ENCODE measurements around the gene NFILZ. TPM values are rescaled to one million over a fixed set of nuclear protein-coding genes. Genes with fewer than 3 reads are reported as not detected.

Gene NFILZ
- total RNA-seq, 1 experiment from 2014 or later, result not detected

DNA sequence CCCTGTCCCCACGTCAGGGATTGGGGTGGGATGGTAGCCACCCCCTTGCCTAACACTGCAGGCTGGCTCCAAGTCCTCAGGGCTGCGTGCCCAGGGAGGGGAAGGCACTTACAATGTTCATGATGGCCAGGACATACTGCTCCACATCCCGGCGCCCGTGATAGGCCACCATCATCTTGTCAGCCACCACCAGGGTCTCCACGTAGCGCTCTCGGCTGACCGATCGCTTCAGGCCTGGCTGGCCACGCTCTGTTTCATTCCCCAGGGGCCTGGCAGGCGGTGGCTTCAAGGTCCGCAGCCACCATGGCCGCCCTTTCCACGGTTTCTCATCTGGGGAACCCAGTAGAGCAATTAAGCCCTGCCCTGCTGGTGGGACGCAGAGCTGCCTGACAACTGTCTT, 29.6 kb upstream of the NFILZ start:
- TF ChIP-seq CBX3 (IDR thresholded peaks at IDR 0.05; ENCODE audit: low read depth), result no peak
- no peak for TF ChIP-seq CEBPB (IDR thresholded peaks at IDR 0.05; ENCODE audit: low read depth)
- TF ChIP-seq ZNF274 (IDR thresholded peaks at IDR 0.05; ENCODE audit: low read depth, low read length), result no peak
- TF ChIP-seq ELF1 (IDR thresholded peaks at IDR 0.05; ENCODE audit: borderline replicate concordance, low read depth), result no peak
- TF ChIP-seq, protein P1, sequence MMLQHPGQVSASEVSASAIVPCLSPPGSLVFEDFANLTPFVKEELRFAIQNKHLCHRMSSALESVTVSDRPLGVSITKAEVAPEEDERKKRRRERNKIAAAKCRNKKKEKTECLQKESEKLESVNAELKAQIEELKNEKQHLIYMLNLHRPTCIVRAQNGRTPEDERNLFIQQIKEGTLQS (IDR thresholded peaks at IDR 0.05), result no peak
- TF ChIP-seq EZH2phosphoT487 (IDR thresholded peaks at IDR 0.05; ENCODE audit: borderline replicate concordance), result no peak
- TF ChIP-seq POLR2AphosphoS5 (IDR thresholded peaks at IDR 0.05; ENCODE audit: low read depth, low read length), result no peak
- no peak for TF ChIP-seq JUND (IDR thresholded peaks at IDR 0.05)
- TF ChIP-seq YY1 (IDR thresholded peaks at IDR 0.05; ENCODE audit: extremely low read depth, insufficient replicate concordance, low read depth, low read length), result no peak
- TF ChIP-seq, protein P2, sequence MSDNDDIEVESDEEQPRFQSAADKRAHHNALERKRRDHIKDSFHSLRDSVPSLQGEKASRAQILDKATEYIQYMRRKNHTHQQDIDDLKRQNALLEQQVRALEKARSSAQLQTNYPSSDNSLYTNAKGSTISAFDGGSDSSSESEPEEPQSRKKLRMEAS (IDR thresholded peaks at IDR 0.05), result no peak
- TF ChIP-seq, protein P3, sequence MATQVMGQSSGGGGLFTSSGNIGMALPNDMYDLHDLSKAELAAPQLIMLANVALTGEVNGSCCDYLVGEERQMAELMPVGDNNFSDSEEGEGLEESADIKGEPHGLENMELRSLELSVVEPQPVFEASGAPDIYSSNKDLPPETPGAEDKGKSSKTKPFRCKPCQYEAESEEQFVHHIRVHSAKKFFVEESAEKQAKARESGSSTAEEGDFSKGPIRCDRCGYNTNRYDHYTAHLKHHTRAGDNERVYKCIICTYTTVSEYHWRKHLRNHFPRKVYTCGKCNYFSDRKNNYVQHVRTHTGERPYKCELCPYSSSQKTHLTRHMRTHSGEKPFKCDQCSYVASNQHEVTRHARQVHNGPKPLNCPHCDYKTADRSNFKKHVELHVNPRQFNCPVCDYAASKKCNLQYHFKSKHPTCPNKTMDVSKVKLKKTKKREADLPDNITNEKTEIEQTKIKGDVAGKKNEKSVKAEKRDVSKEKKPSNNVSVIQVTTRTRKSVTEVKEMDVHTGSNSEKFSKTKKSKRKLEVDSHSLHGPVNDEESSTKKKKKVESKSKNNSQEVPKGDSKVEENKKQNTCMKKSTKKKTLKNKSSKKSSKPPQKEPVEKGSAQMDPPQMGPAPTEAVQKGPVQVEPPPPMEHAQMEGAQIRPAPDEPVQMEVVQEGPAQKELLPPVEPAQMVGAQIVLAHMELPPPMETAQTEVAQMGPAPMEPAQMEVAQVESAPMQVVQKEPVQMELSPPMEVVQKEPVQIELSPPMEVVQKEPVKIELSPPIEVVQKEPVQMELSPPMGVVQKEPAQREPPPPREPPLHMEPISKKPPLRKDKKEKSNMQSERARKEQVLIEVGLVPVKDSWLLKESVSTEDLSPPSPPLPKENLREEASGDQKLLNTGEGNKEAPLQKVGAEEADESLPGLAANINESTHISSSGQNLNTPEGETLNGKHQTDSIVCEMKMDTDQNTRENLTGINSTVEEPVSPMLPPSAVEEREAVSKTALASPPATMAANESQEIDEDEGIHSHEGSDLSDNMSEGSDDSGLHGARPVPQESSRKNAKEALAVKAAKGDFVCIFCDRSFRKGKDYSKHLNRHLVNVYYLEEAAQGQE (IDR thresholded peaks at IDR 0.05; ENCODE audit: low read depth), result no peak
- TF ChIP-seq EZH2 (IDR thresholded peaks at IDR 0.05), result no peak
- TF ChIP-seq EGR1 (IDR thresholded peaks at IDR 0.05; ENCODE audit: low read depth), result no peak
- TF ChIP-seq, protein P4, sequence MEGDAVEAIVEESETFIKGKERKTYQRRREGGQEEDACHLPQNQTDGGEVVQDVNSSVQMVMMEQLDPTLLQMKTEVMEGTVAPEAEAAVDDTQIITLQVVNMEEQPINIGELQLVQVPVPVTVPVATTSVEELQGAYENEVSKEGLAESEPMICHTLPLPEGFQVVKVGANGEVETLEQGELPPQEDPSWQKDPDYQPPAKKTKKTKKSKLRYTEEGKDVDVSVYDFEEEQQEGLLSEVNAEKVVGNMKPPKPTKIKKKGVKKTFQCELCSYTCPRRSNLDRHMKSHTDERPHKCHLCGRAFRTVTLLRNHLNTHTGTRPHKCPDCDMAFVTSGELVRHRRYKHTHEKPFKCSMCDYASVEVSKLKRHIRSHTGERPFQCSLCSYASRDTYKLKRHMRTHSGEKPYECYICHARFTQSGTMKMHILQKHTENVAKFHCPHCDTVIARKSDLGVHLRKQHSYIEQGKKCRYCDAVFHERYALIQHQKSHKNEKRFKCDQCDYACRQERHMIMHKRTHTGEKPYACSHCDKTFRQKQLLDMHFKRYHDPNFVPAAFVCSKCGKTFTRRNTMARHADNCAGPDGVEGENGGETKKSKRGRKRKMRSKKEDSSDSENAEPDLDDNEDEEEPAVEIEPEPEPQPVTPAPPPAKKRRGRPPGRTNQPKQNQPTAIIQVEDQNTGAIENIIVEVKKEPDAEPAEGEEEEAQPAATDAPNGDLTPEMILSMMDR (IDR thresholded peaks at IDR 0.05 in 2 of 3, conservative IDR thresholded peaks at IDR 0.05 in 1 of 3; ENCODE audit: borderline replicate concordance in 1 of 3, insufficient read depth in 1 of 3, low read depth in 2 of 3, low read length in 2 of 3), result no peak
- TF ChIP-seq TCF7L2 (IDR thresholded peaks at IDR 0.05; ENCODE audit: borderline replicate concordance, extremely low read depth, insufficient read depth, insufficient read length), result no peak
- no peak for TF ChIP-seq POLR2A (IDR thresholded peaks at IDR 0.05; ENCODE audit: borderline replicate concordance, extremely low read depth, insufficient read depth, insufficient read length)
- TF ChIP-seq ZFX (IDR thresholded peaks at IDR 0.05), result no peak
- no TSS peak for BruUV-seq (replicated peaks)
- Histone ChIP-seq H3K4me3 (replicated peaks in 1 of 2; ENCODE audit: low read depth in 1 of 2, low read length in 2 of 2) (no peak overlapping the region), H3K4me1 (ENCODE audit: control insufficient read depth in 1 of 2, insufficient read depth in 2 of 2, low read length in 2 of 2) (no peaks in the 10 kb centered on the region), H3K79me2 (ENCODE audit: insufficient read depth, low read length) (no peaks in the 10 kb centered on the region), H4K20me1 (ENCODE audit: insufficient read depth) (no peaks in the 10 kb centered on the region), H3K36me3 (ENCODE audit: control insufficient read depth in 1 of 2, insufficient read depth in 2 of 2, low read length in 2 of 2) (no peaks in the 10 kb centered on the region), H3K9me3 (ENCODE audit: control insufficient read depth in 1 of 2, insufficient read depth in 1 of 2, low read depth in 1 of 2, low read length in 2 of 2) (peaks cover 0 to 5% of the 10 kb centered on the region in 2 experiments; a peak in 2 of 4 replicates), H3K9ac (ENCODE audit: low read length) (no peak overlapping the region), H3K27me3 (ENCODE audit: insufficient read depth, low read length) (no peaks in the 10 kb centered on the region), H3K27ac (ENCODE audit: low read depth, low read length) (no peak overlapping the region), H2AFZ (ENCODE audit: low read depth, low read length, poor library complexity, severe bottlenecking) (no peak overlapping the region), H3K4me2 (ENCODE audit: low read length) (no peak overlapping the region), H3K9me2 (ENCODE audit: insufficient read depth) (no peaks in the 10 kb centered on the region)
- POLR2A ChIA-PET, result no interaction called here
- ATAC-seq (no peak), DNase-seq (ENCODE audit: low read depth, low spot score) (no peak)
- CTCF ChIA-PET, result interaction anchor here (1.5 kb wide), 1 partner anchor 22 kb away, joined by 3 read pairs; no protein-coding TSS in a partner anchor
- RAD21 ChIA-PET (ENCODE audit: low non-redundant PET in 1 of 2, low total read pairs in 2 of 2, uncharacterized antibody in 2 of 2, unreplicated experiment in 2 of 2), result no interaction called here
- intact Hi-C loops (cut with micrococcal nuclease), result no loop called here

Measured in HCT116 (cell line).